GM20000 (cell line): ENCODE results near the gene GTF2IRD1.
"Not testable (repeated sequence)": the region's sequence is repeated elsewhere in the genome, so short reads cannot be mapped to it uniquely, and the experiment has no call there.

Experiments
- DNase-seq: peaks from one replicate; pipeline ENCODE4 v3.0.0; 2012; ENCODE audit warnings: low spot score
- CTCF ChIP-seq: IDR thresholded peaks from 2 replicates; pipeline ENCODE4 v1.5.1; 2012; ENCODE audit warnings: mild to moderate bottlenecking, control low read depth; ENCODE audit errors: extremely low read depth, missing control alignments

GTF2IRD1 gene

GRCh38 chr7:74625446-74625845 is 171.7 kb downstream of the GTF2IRD1 start:
- DNase-seq, result no peak

GRCh38 chr7:74627661-74628411 is 174.1 kb downstream of the GTF2IRD1 start:
- TF ChIP-seq CTCF, result no peak
- no peak for DNase-seq

More at GRCh38 chr7:74625446-74625845, 171.7 kb downstream of the GTF2IRD1 start:
- TF ChIP-seq CTCF, result no peak

GRCh38 chr7:74632505-74632904 is 178.8 kb downstream of the GTF2IRD1 start:
- no peak for TF ChIP-seq CTCF
- no peak for DNase-seq

- DNase-seq, result no peak
- no peak for TF ChIP-seq CTCF
Observed at GRCh38 chr7:74633451-74633921, 179.8 kb downstream of the GTF2IRD1 start.

GRCh38 chr7:74637745-74638144 is 184.0 kb downstream of the GTF2IRD1 start:
- no peak for TF ChIP-seq CTCF
- DNase-seq, result no peak

GRCh38 chr7:74650055-74650454 is 196.3 kb downstream of the GTF2IRD1 start:
- DNase-seq, result peak; percentile 70

GRCh38 chr7:74650493-74651132 is 196.9 kb downstream of the GTF2IRD1 start:
- DNase-seq, result not testable (repeated sequence)

GRCh38 chr7:74651133-74651504 is 197.4 kb downstream of the GTF2IRD1 start:
- DNase-seq, result not testable (repeated sequence)
